ENCODE results near the gene CHD6.

Gene CHD6

GRCh38 chr20:41462372-41463161, 155.6 kb downstream of the CHD6 start:
- H3K9ac ChIP-seq (ENCODE audit: low read depth, low read length) = no peak overlapping the region
- peaks cover 7% of the 10 kb centered on the region; the same call in 1 of the 2 replicates for H3K9me3 ChIP-seq (ENCODE audit: control insufficient read depth, insufficient read depth, low read length)
- H3K4me1 ChIP-seq (ENCODE audit: insufficient read depth, low read length) = no peaks in the 10 kb centered on the region
- H3K36me3 ChIP-seq (ENCODE audit: insufficient read depth, low read length) = peaks cover 3% of the 10 kb centered on the region

GRCh38 chr20:41458761-41459160, 159.4 kb downstream of the CHD6 start:
- Histone ChIP-seq H3K36me3 (ENCODE audit: insufficient read depth, low read length) (peaks cover 12% of the 10 kb centered on the region), H3K4me1 (ENCODE audit: insufficient read depth, low read length) (no peaks in the 10 kb centered on the region), H3K9ac (ENCODE audit: low read depth, low read length) (no peak overlapping the region), H3K9me3 (ENCODE audit: control insufficient read depth, insufficient read depth, low read length) (0 out of 2 replicates have a peak, but pooled peaks cover 6% of the 10 kb centered on the region)

- Histone ChIP-seq H3K9ac (ENCODE audit: low read depth, low read length) (no peak overlapping the region), H3K4me1 (ENCODE audit: insufficient read depth, low read length) (no peaks in the 10 kb centered on the region), H3K9me3 (ENCODE audit: control insufficient read depth, insufficient read depth, low read length) (0 out of 2 replicates have a peak, but pooled peaks cover 6% of the 10 kb centered on the region), H3K36me3 (ENCODE audit: insufficient read depth, low read length) (peaks cover 19% of the 10 kb centered on the region)
Measured at GRCh38 chr20:41457173-41457857, 160.9 kb downstream of the CHD6 start.

- Histone ChIP-seq H3K36me3 (ENCODE audit: insufficient read depth, low read length) (peaks cover 26% of the 10 kb centered on the region), H3K9ac (ENCODE audit: low read depth, low read length) (no peak overlapping the region), H3K9me3 (ENCODE audit: control insufficient read depth, insufficient read depth, low read length) (0 out of 2 replicates have a peak, but pooled peaks cover under 1% of the 10 kb centered on the region), H3K4me1 (ENCODE audit: insufficient read depth, low read length) (no peaks in the 10 kb centered on the region)
Measured at GRCh38 chr20:41456351-41456750, 161.8 kb downstream of the CHD6 start.

GRCh38 chr20:41454250-41454649, 163.9 kb downstream of the CHD6 start:
- Histone ChIP-seq H3K9me3 (ENCODE audit: control insufficient read depth, insufficient read depth, low read length) (no peaks in the 10 kb centered on the region), H3K9ac (ENCODE audit: low read depth, low read length) (no peak overlapping the region), H3K4me1 (ENCODE audit: insufficient read depth, low read length) (no peaks in the 10 kb centered on the region), H3K36me3 (ENCODE audit: insufficient read depth, low read length) (peaks cover 36% of the 10 kb centered on the region)

- Histone ChIP-seq H3K4me1 (ENCODE audit: insufficient read depth, low read length) (no peaks in the 10 kb centered on the region), H3K9me3 (ENCODE audit: control insufficient read depth, insufficient read depth, low read length) (no peaks in the 10 kb centered on the region), H3K36me3 (ENCODE audit: insufficient read depth, low read length) (peaks cover 37% of the 10 kb centered on the region), H3K9ac (ENCODE audit: low read depth, low read length) (no peak overlapping the region)
Measured at GRCh38 chr20:41453010-41453950, 164.9 kb downstream of the CHD6 start.

- H3K4me1 ChIP-seq (ENCODE audit: insufficient read depth, low read length) = no peaks in the 10 kb centered on the region
- peaks cover 45% of the 10 kb centered on the region for H3K36me3 ChIP-seq (ENCODE audit: insufficient read depth, low read length)
- H3K9ac ChIP-seq (ENCODE audit: low read depth, low read length) = no peak overlapping the region
- H3K9me3 ChIP-seq (ENCODE audit: control insufficient read depth, insufficient read depth, low read length) = no peaks in the 10 kb centered on the region
Measured at GRCh38 chr20:41452226-41452625, 166.0 kb downstream of the CHD6 start.

- Histone ChIP-seq H3K4me1 (ENCODE audit: insufficient read depth, low read length) (no peaks in the 10 kb centered on the region), H3K9ac (ENCODE audit: low read depth, low read length) (no peak overlapping the region), H3K36me3 (ENCODE audit: insufficient read depth, low read length) (peaks cover 48% of the 10 kb centered on the region), H3K9me3 (ENCODE audit: control insufficient read depth, insufficient read depth, low read length) (no peaks in the 10 kb centered on the region)
Measured at GRCh38 chr20:41447006-41447405, 171.2 kb downstream of the CHD6 start.

- Histone ChIP-seq H3K36me3 (ENCODE audit: insufficient read depth, low read length) (peaks cover 44% of the 10 kb centered on the region), H3K4me1 (ENCODE audit: insufficient read depth, low read length) (no peaks in the 10 kb centered on the region), H3K9ac (ENCODE audit: low read depth, low read length) (no peak overlapping the region), H3K9me3 (ENCODE audit: control insufficient read depth, insufficient read depth, low read length) (no peaks in the 10 kb centered on the region)
Measured at GRCh38 chr20:41446456-41446855, 171.7 kb downstream of the CHD6 start.

- no peak overlapping the region for H3K9ac ChIP-seq (ENCODE audit: low read depth, low read length)
- H3K4me1 ChIP-seq (ENCODE audit: insufficient read depth, low read length) = no peaks in the 10 kb centered on the region
- H3K9me3 ChIP-seq (ENCODE audit: control insufficient read depth, insufficient read depth, low read length) = no peaks in the 10 kb centered on the region
- peaks cover 44% of the 10 kb centered on the region for H3K36me3 ChIP-seq (ENCODE audit: insufficient read depth, low read length)
Measured at GRCh38 chr20:41444821-41445220, 173.4 kb downstream of the CHD6 start.

- no peaks in the 10 kb centered on the region for H3K4me1 ChIP-seq (ENCODE audit: insufficient read depth, low read length)
- peaks cover 44% of the 10 kb centered on the region for H3K36me3 ChIP-seq (ENCODE audit: insufficient read depth, low read length)
- H3K9me3 ChIP-seq (ENCODE audit: control insufficient read depth, insufficient read depth, low read length) = no peaks in the 10 kb centered on the region
- H3K9ac ChIP-seq (ENCODE audit: low read depth, low read length) = no peak overlapping the region
Measured at GRCh38 chr20:41443691-41444090, 174.5 kb downstream of the CHD6 start.

GRCh38 chr20:41440882-41441281, 177.3 kb downstream of the CHD6 start:
- no peaks in the 10 kb centered on the region for H3K9me3 ChIP-seq (ENCODE audit: control insufficient read depth, insufficient read depth, low read length)
- H3K9ac ChIP-seq (ENCODE audit: low read depth, low read length) = no peak overlapping the region
- H3K36me3 ChIP-seq (ENCODE audit: insufficient read depth, low read length) = peaks cover 31% of the 10 kb centered on the region
- no peaks in the 10 kb centered on the region for H3K4me1 ChIP-seq (ENCODE audit: insufficient read depth, low read length)

- no peaks in the 10 kb centered on the region for H3K4me1 ChIP-seq (ENCODE audit: insufficient read depth, low read length)
- H3K9ac ChIP-seq (ENCODE audit: low read depth, low read length) = no peak overlapping the region
- no peaks in the 10 kb centered on the region for H3K9me3 ChIP-seq (ENCODE audit: control insufficient read depth, insufficient read depth, low read length)
- peaks cover 19% of the 10 kb centered on the region for H3K36me3 ChIP-seq (ENCODE audit: insufficient read depth, low read length)
Measured at GRCh38 chr20:41437836-41438235, 180.3 kb downstream of the CHD6 start.

GRCh38 chr20:41436679-41437078, 181.5 kb downstream of the CHD6 start:
- peaks cover 13% of the 10 kb centered on the region for H3K36me3 ChIP-seq (ENCODE audit: insufficient read depth, low read length)

More at GRCh38 chr20:41436679-41437078, 181.5 kb downstream of the CHD6 start:
- Histone ChIP-seq H3K9ac (ENCODE audit: low read depth, low read length) (no peak overlapping the region), H3K9me3 (ENCODE audit: control insufficient read depth, insufficient read depth, low read length) (no peaks in the 10 kb centered on the region), H3K4me1 (ENCODE audit: insufficient read depth, low read length) (no peaks in the 10 kb centered on the region)
